ENCODE results near the gene RSPO4.

The RSPO4 gene

DNA sequence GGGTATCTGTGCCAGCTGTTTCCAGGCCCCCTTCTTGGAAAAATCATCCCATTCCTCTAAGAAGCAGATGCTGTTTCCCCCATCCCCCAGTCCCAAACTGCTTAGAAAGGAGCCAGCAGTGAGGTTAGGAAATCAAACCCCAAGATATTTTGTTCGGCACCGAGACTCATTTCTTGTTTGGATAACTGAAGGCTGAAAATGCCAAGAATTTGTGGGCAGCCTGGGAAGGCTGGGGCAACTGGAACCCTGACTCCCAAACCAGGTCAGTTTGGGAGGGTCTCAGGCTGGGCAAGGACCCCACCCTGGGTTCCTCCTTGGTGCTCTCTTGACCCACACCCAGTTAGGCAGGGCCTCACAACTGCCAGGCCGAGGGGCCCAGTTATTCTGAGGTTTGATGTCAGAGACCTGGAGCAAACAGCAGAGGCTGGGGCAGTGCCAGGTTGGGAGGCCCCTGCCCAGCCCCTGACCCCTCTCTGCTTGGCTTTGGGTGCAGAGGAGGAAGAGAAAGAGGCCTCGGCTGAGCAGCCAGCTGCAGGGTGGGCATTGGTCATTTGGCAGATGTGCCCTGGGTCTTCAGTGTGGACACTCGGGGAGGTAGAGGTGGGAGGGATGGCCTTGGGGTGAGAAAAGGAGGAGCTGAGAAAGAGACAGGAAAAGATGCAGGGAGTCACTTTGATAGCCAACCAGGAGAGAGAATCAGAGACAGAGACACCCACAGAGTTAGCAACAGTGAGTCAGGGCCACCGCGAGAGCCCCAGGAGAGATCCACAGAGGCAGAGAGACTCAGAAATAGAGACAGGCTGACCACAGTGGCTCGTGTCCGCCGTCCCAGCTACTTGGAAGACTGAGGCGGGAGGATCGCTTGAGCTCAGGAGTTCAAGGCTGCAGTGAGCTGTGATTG lies 91.0 kb downstream of the RSPO4 start:
- in situ Hi-C loops (cut with MboI; ENCODE audit: low pct_unique_long_range_greater_than_20kb, low sequenced_read_pairs, unreplicated experiment): no loop called here
- TF ChIP-seq, protein P1, sequence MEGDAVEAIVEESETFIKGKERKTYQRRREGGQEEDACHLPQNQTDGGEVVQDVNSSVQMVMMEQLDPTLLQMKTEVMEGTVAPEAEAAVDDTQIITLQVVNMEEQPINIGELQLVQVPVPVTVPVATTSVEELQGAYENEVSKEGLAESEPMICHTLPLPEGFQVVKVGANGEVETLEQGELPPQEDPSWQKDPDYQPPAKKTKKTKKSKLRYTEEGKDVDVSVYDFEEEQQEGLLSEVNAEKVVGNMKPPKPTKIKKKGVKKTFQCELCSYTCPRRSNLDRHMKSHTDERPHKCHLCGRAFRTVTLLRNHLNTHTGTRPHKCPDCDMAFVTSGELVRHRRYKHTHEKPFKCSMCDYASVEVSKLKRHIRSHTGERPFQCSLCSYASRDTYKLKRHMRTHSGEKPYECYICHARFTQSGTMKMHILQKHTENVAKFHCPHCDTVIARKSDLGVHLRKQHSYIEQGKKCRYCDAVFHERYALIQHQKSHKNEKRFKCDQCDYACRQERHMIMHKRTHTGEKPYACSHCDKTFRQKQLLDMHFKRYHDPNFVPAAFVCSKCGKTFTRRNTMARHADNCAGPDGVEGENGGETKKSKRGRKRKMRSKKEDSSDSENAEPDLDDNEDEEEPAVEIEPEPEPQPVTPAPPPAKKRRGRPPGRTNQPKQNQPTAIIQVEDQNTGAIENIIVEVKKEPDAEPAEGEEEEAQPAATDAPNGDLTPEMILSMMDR (IDR thresholded peaks at IDR 0.05; ENCODE audit: extremely low read depth, insufficient read depth, missing control alignments): no peak

DNA sequence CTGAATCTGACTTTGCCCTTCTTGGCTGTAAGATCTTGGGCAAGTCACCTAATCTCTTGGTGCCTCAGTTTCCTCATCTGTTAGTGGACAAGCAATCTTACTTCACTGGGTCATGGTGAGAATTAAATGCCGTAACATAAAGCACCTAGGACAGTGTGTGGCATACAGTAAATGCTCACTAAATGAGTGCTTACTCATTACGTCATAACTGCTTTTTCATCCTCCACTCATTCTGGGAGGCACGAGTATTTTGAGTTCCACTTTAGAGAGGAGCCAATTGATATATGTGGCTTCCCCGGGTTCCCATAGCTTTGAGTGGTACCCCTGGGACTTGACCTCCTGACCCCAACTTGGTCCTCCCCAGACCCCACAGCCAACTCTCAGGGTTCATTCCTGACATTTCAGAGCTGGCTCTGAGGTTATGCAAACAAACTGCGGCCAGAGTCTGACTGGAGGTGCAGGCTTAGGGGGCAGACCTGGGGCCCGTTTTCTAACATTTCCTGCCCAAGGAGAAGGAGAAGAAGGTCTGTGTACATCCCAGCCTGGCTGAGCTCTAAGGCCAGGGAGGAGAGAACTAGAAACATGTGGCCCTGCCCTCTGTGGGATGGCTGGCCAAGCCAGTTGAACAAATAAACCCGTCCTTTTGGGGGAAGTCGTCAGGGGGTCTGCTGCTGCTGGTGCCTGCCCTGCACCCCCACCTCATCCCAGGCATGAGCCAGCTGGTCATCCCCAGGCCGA lies 91.8 kb downstream of the RSPO4 start:
- TF ChIP-seq, protein P1 (IDR thresholded peaks at IDR 0.05; ENCODE audit: extremely low read depth, insufficient read depth, missing control alignments): no peak
- in situ Hi-C loops (cut with MboI; ENCODE audit: low pct_unique_long_range_greater_than_20kb, low sequenced_read_pairs, unreplicated experiment): no loop called here

More for the DNA sequence above, 91.0 kb downstream of the RSPO4 start:
- no peak for DNase-seq (ENCODE audit: low spot score)

DNA sequence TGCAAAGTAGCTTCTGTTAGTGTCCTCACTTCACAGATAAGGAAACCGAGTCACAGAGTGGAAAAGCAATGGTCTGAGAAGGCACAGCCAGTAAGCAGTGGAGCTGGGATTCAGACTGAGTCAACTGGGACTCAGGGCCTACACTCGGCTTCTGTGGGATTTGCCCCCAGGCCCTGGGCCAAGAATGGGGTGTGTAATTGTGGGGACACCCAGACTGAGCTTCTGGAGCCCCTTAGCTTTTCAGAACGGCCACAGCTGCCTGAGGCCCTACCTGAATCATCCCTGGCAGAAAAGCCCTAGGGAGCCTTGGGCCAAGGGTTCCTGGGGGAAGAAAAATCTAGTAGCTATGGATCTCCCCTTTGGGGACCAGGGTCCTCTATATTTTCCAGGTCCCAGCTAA lies 92.5 kb downstream of the RSPO4 start:
- DNase-seq (ENCODE audit: low spot score): no peak
- TF ChIP-seq, protein P1 (IDR thresholded peaks at IDR 0.05; ENCODE audit: extremely low read depth, insufficient read depth, missing control alignments): no peak
- in situ Hi-C loops (cut with MboI; ENCODE audit: low pct_unique_long_range_greater_than_20kb, low sequenced_read_pairs, unreplicated experiment): no loop called here

More for the DNA sequence above, 91.8 kb downstream of the RSPO4 start:
- DNase-seq (ENCODE audit: low spot score): no peak
